Activated CD8-positive, alpha-beta T cell treated with anti-CD3 and anti-CD28 coated beads, Interleukin-2, amount 10 ng/mL, durations not matched to agents 7 days and 5 days (primary cell): Measurements from ENCODE around the gene TOMM20L. TPM values are rescaled to one million over a fixed set of nuclear protein-coding genes. Genes with fewer than 3 reads are reported as not detected.
"Not testable (repeated sequence)": the region's sequence is repeated elsewhere in the genome, so short reads cannot be mapped to it uniquely, and the experiment has no call there.

Source experiments
- ATAC-seq: fragments of 150-1000 bp; cut with Tn5 transposase; one replicate; pipeline ENCODE4 v1.10.0; 2021; ENCODE audit warnings: moderate library complexity
- CTCF ChIA-PET: fragments of 350-600 bp; sonication (Branson Sonifier 250); formaldehyde crosslinking; loops from one replicate; lab custom pipeline; 2021; ENCODE audit warnings: antibody characterized with exemption; lab: Charles Lee
- POLR2A ChIA-PET: fragments of 350-600 bp; sonication (Branson Sonifier 250); formaldehyde crosslinking; loops from one replicate; lab custom pipeline; 2021; ENCODE audit warnings: antibody characterized with exemption; lab: Charles Lee
- DNase-seq: peaks from one replicate; pipeline ENCODE4 v3.0.0-alpha.2; 2020
- H3K27ac Mint-ChIP-seq: one replicate; pipeline ENCODE4 v1.8.0; 2021; ENCODE audit warnings: mild to moderate bottlenecking, mixed read lengths
- H3K27me3 Mint-ChIP-seq: one replicate; pipeline ENCODE4 v1.8.0; 2021; ENCODE audit warnings: low read depth, mixed read lengths
- H3K36me3 Mint-ChIP-seq: one replicate; pipeline ENCODE4 v1.8.0; 2021; ENCODE audit warnings: low read depth, mixed read lengths
- H3K4me1 Mint-ChIP-seq: one replicate; pipeline ENCODE4 v1.8.0; 2021; ENCODE audit warnings: low read depth, mixed read lengths
- H3K4me3 Mint-ChIP-seq: one replicate; pipeline ENCODE4 v1.8.0; 2021; ENCODE audit warnings: mild to moderate bottlenecking, mixed read lengths
- H3K9me3 Mint-ChIP-seq: one replicate; pipeline ENCODE4 v1.8.0; 2022; ENCODE audit warnings: mixed read lengths; ENCODE audit not compliant: insufficient read depth
- total RNA-seq, 2 experiments: library from RNA; stranded (reverse); gene quantifications; one replicate each; pipeline ENCODE4 v1.2.3, GENCODE V29; 2021

The TOMM20L gene
- total RNA-seq, 2 experiments from 2014 or later = not detected

DNA sequence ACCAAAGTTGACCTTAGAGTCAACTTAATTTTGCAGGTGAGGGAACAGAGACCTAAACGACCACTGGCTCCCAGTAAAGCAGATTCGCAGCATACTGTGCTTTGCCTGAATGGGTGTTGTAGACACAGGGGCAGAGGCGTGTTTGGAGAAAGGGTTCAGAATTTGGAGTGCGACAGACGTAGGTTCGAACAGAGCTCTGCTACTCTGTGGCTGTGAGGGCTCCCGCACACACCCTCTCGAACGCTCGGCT, 243 bp upstream of the TOMM20L start:
- Mint-ChIP-seq H3K4me1 (peaks cover 12% of the 10 kb centered on the region), H3K4me3 (peak overlapping the region; percentile 66), H3K9me3 (no peaks in the 10 kb centered on the region), H3K27me3 (peaks cover 3% of the 10 kb centered on the region), H3K27ac (peak overlapping the region; percentile 64), H3K36me3 (peaks cover 3% of the 10 kb centered on the region)
- POLR2A ChIA-PET = interaction anchor here (1.9 to 2.3 kb wide), 2 partner anchors 32 to 97 kb away, joined by 7 to 12 read pairs; partner anchors contain the start of genes ARID4A, KIAA0586 and TIMM9
- DNase-seq (no peak), ATAC-seq (no peak)
- CTCF ChIA-PET = interaction anchor here (0.6 to 4.2 kb wide), 19 partner anchors 9 to 291 kb away, joined by 3 to 31 read pairs (median 5); partner anchors contain the start of genes ACTR10, ARID4A, KIAA0586 and TIMM9

- peaks cover 3% of the 10 kb centered on the region for H3K27me3 Mint-ChIP-seq
- ATAC-seq (no peak), DNase-seq (no peak)
- POLR2A ChIA-PET = no interaction called here
- H3K4me1 Mint-ChIP-seq = peaks cover 12% of the 10 kb centered on the region
- CTCF ChIA-PET = interaction anchor here (0.6 to 4.2 kb wide), 7 partner anchors 10 to 290 kb away, joined by 3 to 31 read pairs (median 6); no protein-coding TSS in a partner anchor
- H3K4me3 Mint-ChIP-seq = no peak overlapping the region
- H3K9me3 Mint-ChIP-seq = no peaks in the 10 kb centered on the region
- peaks cover 6% of the 10 kb centered on the region for H3K36me3 Mint-ChIP-seq
- H3K27ac Mint-ChIP-seq = no peak overlapping the region
These were observed 1.4 kb downstream of the TOMM20L start for GRCh38 chr14:58397156-58397555.

DNA sequence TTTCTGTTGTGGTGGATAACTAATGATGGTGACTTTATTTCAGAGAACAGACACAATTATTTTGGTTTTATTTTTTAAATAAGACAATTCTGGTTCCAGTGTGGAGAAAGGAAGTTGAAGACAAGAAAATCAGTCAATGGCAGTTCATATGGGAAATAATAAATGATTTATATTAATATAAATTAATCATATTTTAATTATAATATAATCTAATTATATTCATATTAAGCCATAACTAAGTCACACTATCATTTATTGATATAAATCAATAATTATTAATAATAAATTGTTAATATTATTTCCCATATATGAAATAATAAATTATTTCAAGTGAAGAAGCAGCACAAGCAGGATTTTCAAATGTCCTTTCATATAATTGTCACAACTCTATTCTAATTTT, 2.8 kb downstream of the TOMM20L start:
- Mint-ChIP-seq H3K9me3 (no peaks in the 10 kb centered on the region), H3K27ac (no peak overlapping the region), H3K27me3 (peaks cover 3% of the 10 kb centered on the region), H3K4me3 (no peak overlapping the region), H3K36me3 (peaks cover 6% of the 10 kb centered on the region), H3K4me1 (peaks cover 12% of the 10 kb centered on the region)
- ChIA-PET CTCF (interaction anchor here (0.7 to 4.2 kb wide), 3 partner anchors 8 to 199 kb away, joined by 3 to 31 read pairs (median 3); partner anchors contain the start of gene ACTR10), POLR2A (no interaction called here)
- ATAC-seq = no peak
- no peak for DNase-seq

DNA sequence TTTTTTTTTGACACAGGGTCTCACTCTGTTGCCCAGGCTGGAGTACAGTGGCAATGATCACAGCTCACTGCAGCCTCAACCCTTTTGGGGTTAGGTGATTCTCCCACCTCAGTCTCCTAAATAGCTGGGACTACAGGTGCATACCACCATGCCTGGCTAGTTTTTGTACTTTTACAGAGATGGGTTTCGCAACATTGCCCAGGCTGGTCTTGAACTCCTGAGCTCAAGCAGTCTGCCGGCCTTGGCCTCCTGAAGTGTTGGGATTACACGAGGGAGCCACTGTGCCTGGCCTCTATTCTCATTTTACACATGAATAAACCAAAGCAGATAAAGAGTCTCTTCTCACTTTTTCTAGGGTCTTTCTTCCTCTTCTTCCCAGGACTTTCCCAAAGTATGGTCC, 3.2 kb downstream of the TOMM20L start:
- Mint-ChIP-seq H3K27me3 (no peaks in the 10 kb centered on the region), H3K27ac (no peak overlapping the region), H3K36me3 (peaks cover 6% of the 10 kb centered on the region), H3K4me3 (no peak overlapping the region), H3K9me3 (no peaks in the 10 kb centered on the region), H3K4me1 (peaks cover 12% of the 10 kb centered on the region)
- no peak for ATAC-seq
- ChIA-PET CTCF (interaction anchor here (1.2 kb wide), 1 partner anchor 199 kb away, joined by 3 read pairs; the partner anchor contains the start of gene ACTR10), POLR2A (no interaction called here)
- DNase-seq = no peak

GRCh38 chr14:58401587-58401986, 5.9 kb downstream of the TOMM20L start:
- ChIA-PET CTCF (no interaction called here), POLR2A (no interaction called here)
- no peaks in the 10 kb centered on the region for H3K27me3 Mint-ChIP-seq
- H3K36me3 Mint-ChIP-seq = peaks cover 11% of the 10 kb centered on the region
- no peak overlapping the region for H3K4me3 Mint-ChIP-seq
- ATAC-seq (no peak), DNase-seq (no peak)
- no peak overlapping the region for H3K27ac Mint-ChIP-seq
- no peaks in the 10 kb centered on the region for H3K9me3 Mint-ChIP-seq
- peaks cover 3% of the 10 kb centered on the region for H3K4me1 Mint-ChIP-seq

DNA sequence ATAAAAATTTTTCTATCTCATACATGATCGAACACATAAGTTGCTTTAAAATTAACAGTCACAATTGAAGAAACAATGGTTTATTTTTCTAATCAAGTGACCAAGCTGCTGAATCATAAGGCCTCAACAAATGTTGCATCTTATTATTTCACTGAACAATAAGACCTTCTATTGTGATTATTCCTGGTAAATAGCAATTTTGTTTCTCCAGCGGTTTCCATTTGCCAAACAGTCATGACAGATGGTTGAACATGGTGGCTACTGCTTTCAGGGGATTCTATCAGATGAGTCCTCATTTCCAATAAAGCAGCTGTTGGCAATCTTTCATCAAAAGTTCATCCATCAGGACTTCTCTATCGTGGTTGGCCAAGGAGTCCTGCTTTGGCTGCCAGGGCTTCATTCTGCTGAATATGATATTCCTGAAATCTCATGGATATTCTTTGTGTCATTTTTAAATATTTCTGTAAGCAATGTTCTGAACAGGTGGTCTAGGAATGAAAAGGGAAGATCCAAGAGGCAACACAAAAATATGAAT, 13.0 kb downstream of the TOMM20L start:
- CTCF ChIA-PET = interaction anchor here (4.4 kb wide), 1 partner anchor 12 kb away, joined by 31 read pairs; the partner anchor contains the start of gene TOMM20L

DNA sequence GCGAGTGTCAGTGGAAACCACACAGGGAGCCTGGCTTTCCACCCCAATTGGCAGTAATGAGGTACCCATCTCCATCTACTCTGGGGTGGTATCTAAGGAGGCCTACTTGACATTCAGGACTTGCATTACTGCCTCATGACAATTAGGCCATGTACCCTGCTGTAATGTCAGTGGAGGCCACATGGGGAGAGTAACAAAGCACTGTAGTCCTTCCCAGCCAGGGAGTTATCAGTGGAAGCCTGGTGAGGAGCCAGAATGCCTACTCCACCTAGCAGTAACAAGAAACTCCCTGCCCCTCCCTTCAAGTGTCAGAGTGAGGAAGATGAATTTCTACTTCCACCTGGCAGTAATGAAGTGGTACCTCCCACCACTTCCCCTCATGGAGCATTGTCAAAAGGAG, 19.1 kb downstream of the TOMM20L start:
- DNase-seq (no peak), ATAC-seq (no peak)
- Mint-ChIP-seq H3K27ac (no peak overlapping the region), H3K4me3 (no peak overlapping the region), H3K9me3 (no peaks in the 10 kb centered on the region), H3K27me3 (no peaks in the 10 kb centered on the region), H3K4me1 (peaks cover 4% of the 10 kb centered on the region), H3K36me3 (peaks cover 53% of the 10 kb centered on the region)
- ChIA-PET CTCF (no interaction called here), POLR2A (no interaction called here)

More for the DNA sequence above, 13.0 kb downstream of the TOMM20L start:
- Mint-ChIP-seq H3K4me1 (no peaks in the 10 kb centered on the region), H3K9me3 (no peaks in the 10 kb centered on the region), H3K27ac (no peak overlapping the region), H3K27me3 (no peaks in the 10 kb centered on the region), H3K36me3 (peaks cover 27% of the 10 kb centered on the region), H3K4me3 (no peak overlapping the region)
- DNase-seq = no peak
- no peak for ATAC-seq
- POLR2A ChIA-PET = no interaction called here

GRCh38 chr14:58415636-58416547, 20.2 kb downstream of the TOMM20L start:
- Mint-ChIP-seq H3K36me3 (peaks cover 50% of the 10 kb centered on the region), H3K9me3 (no peaks in the 10 kb centered on the region), H3K27ac (no peak overlapping the region), H3K4me1 (peaks cover 5% of the 10 kb centered on the region), H3K4me3 (no peak overlapping the region), H3K27me3 (no peaks in the 10 kb centered on the region)
- DNase-seq (no peak), ATAC-seq (no peak)
- CTCF ChIA-PET = no interaction called here
- POLR2A ChIA-PET = interaction anchor here (1.0 kb wide), 1 partner anchor 11 kb away, joined by 3 read pairs; the partner anchor contains the start of gene TIMM9

DNA sequence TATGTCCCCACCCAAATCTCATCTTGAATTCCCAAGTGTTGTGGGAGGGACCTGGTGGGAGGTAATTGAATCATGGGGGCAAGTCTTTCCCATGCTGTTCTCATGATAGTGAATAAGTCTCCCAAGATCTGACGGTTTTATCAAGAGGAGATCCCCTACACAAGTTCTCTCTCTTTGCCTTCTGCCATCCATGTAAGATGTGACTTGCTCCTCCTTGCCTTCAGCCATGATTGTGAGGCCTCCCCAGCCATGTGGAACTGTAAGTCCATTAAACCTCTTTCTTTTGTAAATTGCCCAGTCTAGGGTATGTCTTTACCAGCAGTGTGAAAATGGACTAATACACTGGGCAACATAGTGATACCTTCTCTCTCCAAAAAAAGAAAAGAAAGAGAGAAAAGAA, 21.2 kb downstream of the TOMM20L start:
- H3K9me3 Mint-ChIP-seq, ATAC-seq, DNase-seq, H3K27me3 Mint-ChIP-seq, H3K4me3 Mint-ChIP-seq, CTCF ChIA-PET, H3K4me1 Mint-ChIP-seq: not testable (repeated sequence)
- peak overlapping the region; percentile 46 for H3K27ac Mint-ChIP-seq
- H3K36me3 Mint-ChIP-seq = peaks cover 52% of the 10 kb centered on the region
- POLR2A ChIA-PET = interaction anchor here (1.0 kb wide), 1 partner anchor 10 kb away, joined by 3 read pairs; the partner anchor contains the start of gene TIMM9

DNA sequence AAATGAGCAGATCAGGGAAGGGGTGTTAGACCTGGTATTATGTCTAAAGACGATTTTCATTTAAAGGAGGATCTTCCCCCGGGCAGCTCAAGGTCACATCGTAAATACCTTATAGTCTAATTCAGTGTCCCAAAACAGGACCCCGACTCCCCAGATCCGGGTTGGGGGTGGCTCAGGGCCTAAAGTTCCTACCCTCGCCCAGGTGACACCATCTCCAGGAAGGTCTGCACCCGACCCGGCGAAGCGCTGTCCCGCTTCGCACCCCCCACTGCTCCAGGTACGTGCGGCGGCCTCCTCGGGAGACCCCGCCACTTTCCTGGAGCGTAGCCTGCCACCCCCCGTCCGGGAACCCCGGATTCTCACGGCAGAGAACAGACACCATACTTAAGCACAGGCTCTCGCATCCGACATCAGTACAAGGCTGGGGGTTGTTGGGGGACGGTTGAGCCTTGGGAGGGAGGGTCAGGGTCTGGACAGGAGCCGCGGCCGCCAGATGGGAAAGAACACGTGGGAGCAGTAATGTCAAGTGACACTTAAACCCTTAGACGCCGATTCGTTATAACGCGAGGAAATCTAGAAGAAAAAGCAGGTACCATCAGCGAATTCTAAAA, 31.0 kb downstream of the TOMM20L start:
- DNase-seq (peak; percentile 58), ATAC-seq (peak; percentile 45)
- peak overlapping the region; percentile 91 for H3K4me3 Mint-ChIP-seq
- ChIA-PET POLR2A (interaction anchor here (0.6 to 2.3 kb wide), 15 partner anchors 10 to 1822 kb away, joined by 3 to 47 read pairs (median 3); partner anchors contain the start of genes ARID4A, DACT1, PPM1A and TOMM20L), CTCF (interaction anchor here (0.7 to 1.1 kb wide), 4 partner anchors 30 to 129 kb away, joined by 3 to 5 read pairs (median 3); partner anchors contain the start of gene TOMM20L)
- peaks cover 27% of the 10 kb centered on the region for H3K36me3 Mint-ChIP-seq
- H3K27me3 Mint-ChIP-seq = no peaks in the 10 kb centered on the region
- H3K4me1 Mint-ChIP-seq = peaks cover 37% of the 10 kb centered on the region
- H3K27ac Mint-ChIP-seq = peak overlapping the region; percentile 95
- no peaks in the 10 kb centered on the region for H3K9me3 Mint-ChIP-seq
